NCI-H2227 treated with DMSO at 0.1 percent for 48 hours (cell line): ENCODE results near the gene PIEZO2.

Experiments
- DNase-seq: peaks from one replicate; lab custom pipeline; 2025; lab: John Stamatoyannopoulos, UW

Gene PIEZO2

DNA sequence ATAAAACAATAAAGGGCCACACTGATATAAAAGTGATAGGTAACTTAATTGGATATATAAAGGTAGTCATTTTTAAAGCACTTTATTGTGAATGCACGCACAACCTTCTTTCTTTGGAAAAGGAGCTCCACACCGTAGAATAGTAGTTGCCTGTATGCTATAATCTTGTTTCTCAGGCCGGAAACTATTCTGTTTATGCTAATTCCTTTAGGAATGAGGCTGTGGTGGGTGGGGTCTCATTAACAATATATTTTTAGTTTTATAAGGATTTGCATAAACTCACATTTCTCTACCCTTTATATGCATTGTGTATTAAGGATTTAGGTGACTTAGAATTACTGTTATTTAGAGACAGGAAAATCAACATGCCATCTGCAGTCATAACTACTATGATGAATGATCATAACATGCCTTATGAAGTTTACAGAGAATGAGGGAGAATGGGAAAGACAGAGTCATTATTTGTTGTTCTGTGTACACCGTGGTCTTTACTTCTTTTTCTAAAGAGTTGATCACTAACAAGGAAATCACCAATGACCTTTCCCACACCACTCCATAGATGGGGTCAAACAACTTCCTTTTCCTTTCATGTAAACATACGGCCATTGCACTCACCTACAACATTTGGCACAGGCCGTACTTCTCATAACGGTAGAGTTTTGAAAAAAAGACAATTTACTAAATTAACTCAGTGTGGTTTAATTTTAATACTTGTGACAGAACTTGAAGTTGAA is 84.5 kb downstream of the PIEZO2 start:
- DNase-seq = no peak

DNA sequence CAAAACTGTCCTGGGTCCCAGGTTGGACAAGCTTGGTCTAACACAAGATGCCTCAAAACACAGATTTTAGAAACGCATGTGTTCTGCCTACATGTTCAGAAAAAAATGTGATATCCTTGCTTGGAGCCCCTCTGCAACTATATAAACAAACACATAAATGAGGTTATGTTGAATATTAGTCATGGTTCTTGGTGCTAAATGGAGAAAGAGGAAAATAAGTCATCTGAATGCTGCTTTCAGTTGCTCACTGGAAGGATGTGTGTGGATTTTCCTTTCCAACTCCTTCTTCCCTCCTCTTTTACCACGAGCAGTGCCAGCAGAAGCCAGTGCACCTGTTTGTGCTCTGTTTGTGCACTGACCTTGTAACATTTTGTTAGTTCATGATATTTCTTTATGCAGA is 85.3 kb downstream of the PIEZO2 start:
- no peak for DNase-seq

DNA sequence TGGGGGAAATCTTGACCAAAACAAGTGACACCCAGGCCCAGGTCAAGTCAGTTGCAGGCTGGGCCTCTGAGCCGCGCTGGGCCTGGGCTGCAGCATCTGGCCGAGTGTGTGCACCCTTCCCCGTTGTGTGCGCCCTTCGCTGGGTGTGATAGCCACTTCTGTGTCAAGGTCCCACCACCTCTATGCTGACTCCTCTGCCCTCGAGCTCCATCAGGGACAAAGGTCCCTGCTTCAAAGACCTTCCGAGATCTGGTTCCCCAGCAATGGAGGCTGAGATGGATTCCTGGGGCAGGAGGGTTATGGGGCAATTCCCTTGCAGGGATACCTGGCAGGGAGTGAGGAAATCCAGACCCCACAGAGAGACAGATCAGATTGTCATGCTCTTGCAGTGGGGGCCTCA is 93.6 kb downstream of the PIEZO2 start:
- DNase-seq = no peak

DNA sequence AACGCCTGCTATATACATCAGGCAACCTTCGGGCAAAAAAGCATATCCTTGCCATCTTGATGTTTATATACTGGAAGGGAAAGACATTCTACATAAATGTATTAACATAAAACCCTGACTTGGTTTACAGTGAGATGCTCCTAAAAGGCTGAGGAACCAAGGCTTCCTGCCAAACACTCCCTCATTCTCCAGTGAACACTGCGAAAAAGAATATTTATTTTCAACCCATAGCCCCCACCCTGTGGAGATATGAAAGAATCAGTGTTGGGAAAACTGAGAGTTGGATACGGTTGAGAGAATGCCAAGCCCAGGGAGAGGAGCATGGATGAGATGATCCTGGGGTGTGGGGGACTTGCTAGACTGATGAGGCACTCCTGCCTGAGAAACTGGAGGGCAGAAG is 94.9 kb downstream of the PIEZO2 start:
- no peak for DNase-seq

DNA sequence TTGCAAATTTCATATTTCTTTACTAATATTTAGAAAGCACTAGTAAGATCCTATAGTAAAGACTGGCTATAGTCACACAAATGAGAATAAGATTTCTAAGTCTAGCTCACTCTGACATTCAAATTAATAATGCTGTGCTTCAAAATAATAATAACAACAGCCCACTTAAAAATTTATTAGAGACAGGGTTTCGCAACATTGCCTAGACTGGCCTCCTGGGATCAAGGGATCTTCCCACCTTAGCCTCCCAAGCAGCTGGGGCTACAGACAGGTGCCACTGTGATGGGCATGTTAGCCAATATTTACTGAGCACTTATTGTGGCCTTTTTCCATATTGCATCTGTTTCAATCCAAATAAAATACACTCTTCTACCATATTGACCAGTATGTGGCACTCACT is 96.1 kb downstream of the PIEZO2 start:
- no peak for DNase-seq

DNA sequence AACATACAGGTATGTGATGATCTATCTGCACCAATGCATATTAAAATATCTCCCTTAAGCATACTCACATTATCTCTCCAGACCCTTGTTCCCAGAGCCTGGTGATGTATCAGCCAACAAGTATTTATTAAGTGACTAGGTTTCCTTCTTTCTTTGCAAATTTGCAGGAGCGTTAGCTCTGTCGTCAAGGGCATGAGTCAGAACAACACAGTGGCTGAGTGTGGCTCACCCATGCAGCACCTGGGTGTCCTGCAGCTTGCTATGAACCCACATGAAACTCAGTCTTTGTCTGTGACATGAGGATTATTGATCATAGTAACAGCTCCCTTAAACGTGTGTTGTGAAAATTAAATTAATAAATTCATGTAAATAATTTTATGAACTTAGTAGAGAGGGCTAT is 96.6 kb downstream of the PIEZO2 start:
- no peak for DNase-seq

DNA sequence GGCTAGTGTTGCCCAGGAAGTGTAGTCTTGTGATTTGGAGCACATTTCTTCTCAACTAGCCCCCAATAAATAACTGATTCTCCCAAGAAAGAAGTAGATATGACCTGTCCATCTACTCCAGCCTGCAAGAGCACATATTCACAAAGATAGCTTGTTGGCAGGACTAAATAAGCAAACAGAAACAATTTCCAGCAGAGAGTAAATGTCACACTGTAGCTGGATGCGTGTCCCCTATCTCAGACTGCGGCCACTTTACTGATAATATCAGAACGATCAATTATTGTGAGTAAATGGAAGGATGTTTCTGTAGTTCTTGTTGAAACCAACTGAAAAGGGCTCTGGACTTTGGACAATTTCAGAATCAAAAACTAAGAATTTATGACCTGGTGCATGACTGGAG is 97.9 kb downstream of the PIEZO2 start:
- no peak for DNase-seq

DNA sequence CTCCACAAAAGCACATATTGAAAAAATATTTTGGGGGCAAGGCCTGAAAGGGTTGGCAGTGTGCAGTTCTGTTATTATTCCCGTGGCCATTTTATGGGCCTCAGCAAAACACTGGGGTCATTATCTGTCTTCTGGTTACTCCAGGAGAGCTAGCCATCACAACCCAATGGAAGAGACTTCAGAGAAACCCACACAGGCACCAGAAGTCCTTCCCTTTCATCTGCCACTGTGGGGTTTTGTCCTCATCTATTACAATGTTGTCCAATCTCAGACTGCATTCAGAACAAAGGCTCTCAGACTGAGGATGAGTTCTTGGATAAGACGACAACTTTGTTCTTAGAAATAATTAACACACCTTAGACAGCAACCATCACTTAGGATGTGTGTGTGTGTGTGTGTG is 98.4 kb downstream of the PIEZO2 start:
- DNase-seq = no peak

DNA sequence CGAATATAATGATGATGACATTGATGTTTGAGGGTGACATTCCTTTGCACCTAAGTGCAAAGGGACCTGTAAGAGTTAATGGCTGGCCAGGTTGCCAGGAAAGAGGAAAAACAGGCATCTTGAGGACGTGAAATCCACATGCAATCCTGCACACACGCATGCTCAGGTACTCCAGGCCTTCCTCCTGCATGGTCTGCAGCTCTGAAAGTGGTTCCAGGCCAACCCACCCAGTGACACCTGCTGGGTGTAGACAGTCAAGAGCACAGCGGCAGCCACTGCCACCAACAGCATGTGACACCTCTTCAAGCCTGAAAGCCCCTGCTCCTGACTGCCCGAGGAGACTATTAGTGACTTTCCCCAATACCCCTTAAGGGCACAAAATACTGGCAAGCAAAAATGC is 101.6 kb downstream of the PIEZO2 start:
- no peak for DNase-seq

DNA sequence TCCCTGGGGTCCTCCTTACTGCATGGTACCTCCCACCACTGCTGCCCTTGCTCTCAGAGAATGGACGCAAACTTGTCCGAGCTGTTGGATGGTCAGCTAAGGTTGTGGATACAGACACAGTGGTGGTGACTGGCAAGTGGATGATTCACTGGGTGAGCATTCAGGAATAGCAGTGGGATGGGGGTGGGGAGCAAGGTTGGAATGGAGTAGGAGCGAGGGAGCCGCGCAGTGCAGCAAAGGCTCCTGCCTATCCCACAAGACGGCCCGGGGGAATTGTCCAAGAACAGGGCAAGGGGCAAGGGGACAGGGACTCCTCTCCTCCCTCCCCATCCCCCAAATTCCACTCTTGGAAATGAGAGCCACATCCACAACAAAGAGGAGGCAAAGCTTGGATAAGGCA is 102.2 kb downstream of the PIEZO2 start:
- DNase-seq = no peak

DNA sequence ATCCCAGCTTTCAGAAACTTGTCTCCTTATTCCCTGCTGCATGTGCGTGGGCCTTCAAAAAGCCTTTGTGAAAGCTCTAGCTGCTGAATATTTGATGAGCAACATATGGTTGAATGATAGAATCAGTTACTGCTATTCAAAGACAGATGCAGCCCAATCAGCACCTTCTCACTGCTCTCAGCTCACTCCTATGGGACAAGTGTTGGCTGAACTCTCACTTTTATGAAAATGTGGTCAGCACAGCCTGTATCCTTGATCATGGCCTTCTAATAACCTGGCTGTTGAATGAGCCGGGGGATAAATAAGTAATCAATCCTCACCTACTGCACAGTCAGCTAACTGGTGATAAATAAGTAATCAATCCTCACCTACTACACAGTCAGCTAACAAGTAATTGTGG is 103.2 kb downstream of the PIEZO2 start:
- no peak for DNase-seq

DNA sequence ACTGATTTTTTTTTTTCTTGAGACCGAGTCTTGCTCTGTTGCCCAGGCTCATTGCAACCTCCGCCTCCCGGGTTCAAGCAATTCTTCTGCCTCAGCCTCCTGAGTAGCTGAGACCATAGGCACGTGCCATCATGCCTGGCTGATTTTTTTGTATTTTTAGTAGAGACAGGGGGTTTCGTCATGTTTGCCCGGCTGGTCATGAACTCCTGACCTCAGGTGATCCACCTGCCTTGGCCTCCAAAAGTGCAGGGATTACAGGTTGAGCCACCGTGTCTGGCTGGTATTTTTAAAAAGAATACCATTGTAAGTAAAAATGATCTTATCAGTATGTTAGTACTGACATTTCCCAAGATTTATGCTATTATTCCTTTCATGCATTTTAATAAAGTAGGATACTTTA is 105.7 kb downstream of the PIEZO2 start:
- DNase-seq = no peak

DNA sequence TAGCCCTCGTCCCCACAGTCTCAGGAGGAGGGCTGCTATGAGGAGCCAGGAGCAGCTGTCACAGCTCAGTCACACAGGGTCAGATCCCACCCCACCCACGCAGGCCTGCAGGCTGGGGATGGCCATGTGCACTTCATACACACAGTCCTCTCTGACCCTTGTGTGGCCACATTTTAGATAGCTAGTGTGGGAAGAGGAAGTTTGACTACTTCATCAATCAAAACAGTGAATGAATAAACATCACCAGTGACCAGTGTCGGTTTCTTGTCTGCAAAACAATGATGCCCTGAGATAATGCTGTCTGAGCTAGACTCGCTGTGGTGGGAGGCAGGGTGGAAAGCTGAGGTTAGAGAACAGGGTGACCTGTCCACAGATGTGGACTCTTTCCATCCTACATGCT is 107.1 kb downstream of the PIEZO2 start:
- DNase-seq = no peak

DNA sequence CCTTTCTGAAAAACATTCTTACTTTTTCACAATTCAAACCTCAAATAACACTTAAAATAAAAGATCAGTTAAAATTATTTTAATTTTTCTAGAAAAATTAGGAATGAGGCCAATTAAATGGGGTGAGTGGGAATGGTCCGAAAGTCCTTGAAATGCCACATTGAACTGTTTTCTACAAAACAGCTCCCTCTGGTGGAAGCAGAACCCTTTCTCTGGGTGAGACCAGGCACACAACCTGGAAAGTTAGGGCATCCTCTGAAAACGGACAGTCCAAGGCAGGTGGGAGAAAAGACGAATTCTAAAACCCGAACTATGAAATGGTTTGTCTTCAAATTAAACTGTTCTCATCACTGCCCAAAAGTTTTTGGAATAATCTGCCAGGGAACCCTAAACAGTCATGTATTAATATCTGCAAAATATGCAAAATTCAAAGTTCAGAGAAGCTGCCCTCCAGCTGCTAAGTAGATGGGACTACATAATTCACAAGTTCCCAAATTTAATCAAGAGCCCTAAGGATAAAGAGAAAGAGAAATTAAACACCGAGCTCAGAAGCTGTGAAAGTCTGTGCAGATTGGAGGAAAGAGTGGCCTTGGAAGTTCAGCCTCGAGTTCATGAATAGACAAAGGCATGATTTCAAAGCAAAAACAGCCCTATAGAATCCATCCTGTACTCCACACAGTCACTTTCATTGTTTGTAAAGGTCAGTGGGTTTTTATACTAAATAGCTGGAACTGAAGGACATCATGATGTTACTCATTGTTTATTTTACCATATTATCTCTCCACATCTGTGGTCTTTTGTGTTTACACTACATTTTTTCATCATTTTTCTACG is 108.3 kb downstream of the PIEZO2 start:
- DNase-seq = no peak

DNA sequence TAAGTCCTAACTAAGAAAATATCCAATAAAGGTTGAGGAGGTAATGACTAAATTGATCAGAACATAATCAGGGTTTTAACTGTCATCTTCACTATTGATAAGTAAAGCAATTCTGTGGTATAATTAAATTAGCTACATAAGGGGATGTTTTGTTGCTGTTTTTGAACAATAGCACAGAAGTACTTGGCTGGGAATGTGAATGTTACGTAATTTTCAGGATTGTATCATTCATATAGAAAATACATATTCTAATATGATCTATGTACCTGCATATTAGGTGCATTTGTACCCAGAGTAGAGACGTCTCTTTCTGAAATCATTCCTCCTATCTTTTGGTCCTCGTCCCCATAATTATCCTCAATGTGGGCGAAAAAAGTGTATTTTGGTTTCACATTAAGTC is 109.0 kb downstream of the PIEZO2 start:
- no peak for DNase-seq

DNA sequence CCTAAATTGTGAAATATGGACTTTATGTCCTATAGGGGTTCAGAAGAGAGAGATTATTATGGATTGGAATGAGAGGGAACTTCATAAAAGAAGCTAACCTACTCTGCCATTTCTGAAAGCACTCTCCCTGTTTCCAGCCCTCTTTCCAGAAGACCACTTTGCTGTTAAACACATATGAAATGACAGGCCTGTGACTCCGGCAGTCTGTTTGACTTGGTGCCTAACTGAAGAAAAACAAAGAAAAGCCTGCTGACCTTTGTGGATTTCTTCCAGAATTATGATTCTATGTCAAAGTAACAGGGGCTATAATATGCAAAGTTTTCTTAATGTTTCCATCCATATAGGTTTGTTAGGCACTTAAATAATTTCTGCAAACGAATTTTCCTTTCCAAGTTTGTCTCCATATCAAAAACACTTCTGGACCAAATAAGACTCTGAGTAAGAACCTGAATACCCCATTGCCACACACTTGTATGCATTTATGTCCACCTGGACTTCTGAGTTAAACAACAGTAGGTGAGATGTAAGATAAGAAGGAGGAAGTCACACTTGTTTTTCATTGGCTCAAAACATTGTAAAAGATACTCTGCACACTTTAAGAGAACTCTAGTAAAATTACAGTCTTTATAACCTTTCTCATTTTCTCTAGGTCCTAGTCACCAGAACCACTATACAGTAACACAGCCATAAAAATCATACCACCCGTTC is 111.7 kb downstream of the PIEZO2 start:
- DNase-seq = no peak

DNA sequence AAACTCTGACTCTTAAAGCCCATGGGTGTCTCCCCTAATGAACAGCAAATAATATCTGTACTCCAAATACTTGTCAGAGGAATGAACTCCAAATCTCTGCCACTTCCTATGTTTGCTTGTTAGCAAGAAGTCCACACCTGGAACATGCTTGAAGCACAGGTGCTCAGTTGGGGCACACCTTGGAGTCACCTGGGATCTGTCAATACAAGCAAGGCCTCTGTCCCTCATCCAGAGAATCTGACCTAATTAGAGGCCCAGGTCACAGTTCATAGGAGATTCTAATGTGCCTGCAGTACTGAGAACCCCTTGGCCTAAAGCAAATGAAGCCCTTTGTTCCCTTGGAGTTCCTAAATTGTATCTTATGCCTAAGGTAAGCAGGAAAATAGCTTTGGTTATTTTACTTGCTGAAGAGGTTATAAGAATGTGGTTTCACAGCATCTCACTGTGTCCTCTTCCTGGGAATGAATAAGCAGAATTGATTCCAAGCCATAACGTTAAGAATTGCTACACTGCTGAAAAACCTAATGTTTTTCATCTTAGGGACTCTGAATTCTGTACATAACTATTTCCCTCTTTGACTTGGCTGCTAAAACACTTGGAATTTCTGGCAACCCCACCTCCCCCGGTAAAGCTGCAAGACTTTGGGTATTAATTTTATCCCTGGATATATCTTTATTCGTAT is 113.4 kb downstream of the PIEZO2 start:
- DNase-seq = no peak

DNA sequence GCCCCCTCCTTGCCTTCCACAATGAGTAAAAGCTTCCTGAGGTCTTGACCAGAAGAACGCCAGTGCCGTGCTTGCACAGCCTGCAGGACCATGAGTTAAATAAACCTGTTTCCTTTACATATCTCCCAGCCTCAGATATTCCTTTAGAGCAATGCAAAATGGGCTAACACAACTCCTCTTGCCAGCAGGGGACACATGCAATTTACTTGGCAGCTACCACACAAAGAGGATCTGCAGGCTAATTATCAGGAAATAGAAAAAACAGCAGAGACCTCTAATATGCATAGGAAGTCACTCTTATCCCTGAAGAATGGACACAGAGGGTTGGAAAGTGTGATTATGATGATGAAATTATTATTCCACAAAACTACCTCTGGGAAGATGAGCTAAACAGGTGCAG is 114.0 kb downstream of the PIEZO2 start:
- no peak for DNase-seq

DNA sequence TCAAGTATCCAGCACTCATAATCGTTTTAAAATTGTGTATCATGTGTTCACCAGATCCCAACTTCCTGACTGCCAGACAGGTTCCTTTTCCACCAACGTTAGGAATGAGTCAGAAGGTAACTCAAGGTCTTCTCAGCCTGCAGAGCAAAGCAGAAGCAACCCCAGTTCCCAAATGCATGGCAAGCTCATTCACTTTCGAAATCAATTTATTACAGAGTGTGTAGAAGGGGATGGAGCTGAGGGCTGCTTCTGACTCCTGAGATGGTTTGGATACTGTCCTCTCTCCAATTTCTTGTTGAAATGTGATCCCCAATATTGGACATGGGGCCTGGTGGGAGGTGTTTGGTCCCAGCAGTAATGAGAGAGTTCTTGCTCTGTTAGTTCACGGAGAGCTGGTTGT is 114.5 kb downstream of the PIEZO2 start:
- no peak for DNase-seq

DNA sequence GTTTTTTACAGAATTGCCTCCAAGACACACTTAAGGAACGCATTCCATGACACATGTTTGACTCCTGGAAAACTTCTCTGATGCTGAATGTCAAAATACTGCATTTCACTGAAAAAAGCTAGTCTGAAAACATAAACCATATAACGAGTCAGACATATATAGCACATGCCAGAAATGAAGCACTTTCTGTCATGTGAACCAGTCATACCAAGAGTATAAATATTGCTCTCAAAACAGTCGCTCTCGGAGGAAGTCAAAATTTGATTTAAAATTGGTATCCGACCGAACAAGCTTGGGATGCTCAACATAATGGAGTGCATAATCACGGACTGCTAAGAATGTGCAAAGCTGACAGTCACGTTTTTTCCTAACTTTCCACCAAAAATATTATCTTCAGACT is 115.9 kb downstream of the PIEZO2 start:
- DNase-seq = no peak

DNA sequence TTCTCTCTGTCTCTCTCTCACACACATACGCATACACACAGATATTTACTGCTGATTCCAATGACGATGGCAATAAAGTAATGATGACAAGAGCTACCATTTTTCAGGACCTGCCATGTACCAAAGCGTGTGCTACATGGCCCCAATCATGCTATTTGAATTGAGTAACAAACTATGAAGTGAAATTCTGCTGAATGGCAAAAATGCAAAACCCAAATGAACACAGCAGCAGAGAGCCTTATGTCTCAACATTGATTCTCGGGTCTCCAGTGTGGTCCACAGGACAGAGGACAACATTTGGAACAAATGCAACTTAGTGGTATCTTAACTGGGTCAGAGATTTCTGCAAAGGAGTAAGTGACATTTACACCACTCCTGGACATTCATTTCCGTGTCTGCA is 117.4 kb downstream of the PIEZO2 start:
- DNase-seq = no peak

DNA sequence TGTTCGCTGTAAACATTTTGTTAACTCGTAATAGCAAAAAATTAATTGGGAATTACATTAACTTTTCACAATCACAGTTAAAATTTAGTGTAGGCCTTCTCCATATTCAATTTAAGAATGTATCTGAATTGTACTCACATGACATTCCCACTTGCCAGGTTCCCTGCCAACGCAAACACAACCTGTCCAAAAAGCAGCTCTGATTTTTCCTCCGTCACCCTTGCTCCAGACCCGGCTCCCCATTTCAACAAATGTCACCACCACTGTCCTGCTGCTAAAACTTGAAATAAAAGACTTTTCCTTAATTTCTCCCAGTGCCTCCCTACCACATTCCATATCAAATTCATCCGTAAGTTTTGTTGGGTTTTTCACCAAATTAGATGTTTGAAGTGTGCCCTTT is 120.3 kb downstream of the PIEZO2 start:
- no peak for DNase-seq

DNA sequence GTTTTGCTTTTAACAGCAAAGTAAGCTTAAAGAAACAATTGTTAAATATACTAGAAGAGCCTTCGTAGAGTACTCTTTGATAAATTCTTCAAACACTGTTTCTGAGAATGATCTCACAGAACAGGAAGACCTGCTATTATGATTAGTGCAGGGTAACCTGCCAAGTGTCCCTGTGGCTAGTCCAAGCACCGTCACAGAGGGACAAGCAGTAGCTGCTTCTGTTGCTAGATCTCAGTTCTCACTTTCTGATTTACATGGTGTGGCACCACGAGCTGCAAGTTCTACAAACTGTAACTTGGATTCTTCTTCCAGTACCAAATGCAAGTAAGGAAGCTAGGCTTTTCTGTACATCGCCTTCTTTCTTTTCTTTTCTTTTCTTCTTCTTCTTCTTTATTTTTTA is 121.5 kb downstream of the PIEZO2 start:
- DNase-seq = no peak
